ENCODE measurements around the gene GFRA4.

DNA sequence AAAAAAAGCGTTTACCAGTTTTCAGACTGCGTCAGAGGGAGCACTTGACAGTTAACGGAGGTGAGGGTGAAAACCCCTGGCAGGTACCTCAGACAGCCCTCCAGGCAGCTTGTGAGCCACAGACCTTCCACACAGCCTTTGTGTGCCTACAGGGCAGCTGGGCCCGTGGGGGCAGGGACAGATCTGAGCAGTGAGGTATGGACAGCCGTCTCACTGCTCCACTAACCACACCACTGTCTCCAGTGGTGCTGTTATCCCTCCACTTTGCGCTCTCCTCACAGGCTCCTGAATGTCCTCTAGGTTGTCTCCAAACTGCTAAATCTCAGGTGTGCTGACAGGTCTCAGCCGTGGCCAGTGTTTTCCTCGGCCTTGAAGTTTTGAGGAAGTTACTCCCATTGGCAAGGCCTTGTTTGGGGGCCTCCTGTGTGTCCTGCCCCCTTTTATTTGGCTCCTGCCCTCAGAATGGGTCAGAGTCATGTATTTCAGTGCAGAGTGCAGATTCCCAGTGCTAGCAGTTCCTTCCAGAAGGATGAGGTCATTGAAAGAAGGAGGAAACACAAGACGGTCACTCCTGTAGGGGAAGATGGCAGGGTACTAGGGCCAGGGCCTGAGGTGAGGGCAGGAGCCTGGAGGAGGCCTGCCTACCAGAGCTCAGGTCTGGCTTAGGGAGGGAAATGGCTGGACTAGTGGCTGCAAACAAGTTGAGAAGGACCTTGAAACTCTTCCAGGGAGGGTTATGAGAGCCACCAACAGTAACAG, 11.8 kb downstream of the GFRA4 start:
- no peak for TF ChIP-seq FOXM1 (IDR thresholded peaks at IDR 0.05; ENCODE audit: borderline replicate concordance, low read depth)
- TF ChIP-seq TEAD4 (IDR thresholded peaks at IDR 0.05), result no peak
- TF ChIP-seq TAF1 (IDR thresholded peaks at IDR 0.05; ENCODE audit: low read depth), result no peak
